Cardiac fibroblast (primary cell): ENCODE measurements around the gene HOXB1.

Experiments used
- DNase-seq, 2 donors: peaks; one replicate each; pipeline versions ENCODE4 v3.0.0 to v3.0.0-alpha.2; 2010; ENCODE audit warnings: low read depth in 2 of 2
- H3K4me3 ChIP-seq, 2 donors: replicated peaks in 1 of 2; 1 replicate in 1 of 2; 2 replicates in 1 of 2; pipeline ENCODE4 v1.5.1; 2011; ENCODE audit warnings: low read depth in 2 of 2, low read length in 2 of 2, mild to moderate bottlenecking in 2 of 2, moderate library complexity in 1 of 2
- CTCF ChIP-seq: IDR thresholded peaks from one replicate; pipeline ENCODE4 v1.5.1; 2011; ENCODE audit warnings: low read depth, mild to moderate bottlenecking, low read length, inconsistent platforms

HOXB1 gene

GRCh38 chr17:48566717-48567116 lies 35.9 kb upstream of the HOXB1 start:
- no peak overlapping the region for H3K4me3 ChIP-seq
- no peak for DNase-seq
- TF ChIP-seq CTCF = no peak

GRCh38 chr17:48565925-48566710 lies 35.3 kb upstream of the HOXB1 start:
- DNase-seq = no peak
- TF ChIP-seq CTCF = no peak
- H3K4me3 ChIP-seq = no peak overlapping the region

- no peak for TF ChIP-seq CTCF
- H3K4me3 ChIP-seq = peak overlapping the region in 1 of 2 donors; percentile 56
- DNase-seq = no peak
Measured at GRCh38 chr17:48565022-48565554, 34.3 kb upstream of the HOXB1 start.

- H3K4me3 ChIP-seq = peak overlapping the region; percentile 33 to 56
- TF ChIP-seq CTCF = no peak
- no peak for DNase-seq
Measured at GRCh38 chr17:48564188-48565021, 33.6 kb upstream of the HOXB1 start.

GRCh38 chr17:48563867-48564187 lies 33.0 kb upstream of the HOXB1 start:
- no peak for TF ChIP-seq CTCF
- H3K4me3 ChIP-seq = peak overlapping the region; percentile 11 to 56

GRCh38 chr17:48563385-48563838 lies 32.6 kb upstream of the HOXB1 start:
- peak overlapping the region; percentile 11 to 56 for H3K4me3 ChIP-seq
- no peak for TF ChIP-seq CTCF
- DNase-seq = no peak

More at GRCh38 chr17:48563867-48564187, 33.0 kb upstream of the HOXB1 start:
- no peak for DNase-seq
